ENCODE measurements around the gene ASB8.
"Not testable (repeated sequence)": the region's sequence is repeated elsewhere in the genome, so short reads cannot be mapped to it uniquely, and the experiment has no call there.

ASB8 gene

DNA sequence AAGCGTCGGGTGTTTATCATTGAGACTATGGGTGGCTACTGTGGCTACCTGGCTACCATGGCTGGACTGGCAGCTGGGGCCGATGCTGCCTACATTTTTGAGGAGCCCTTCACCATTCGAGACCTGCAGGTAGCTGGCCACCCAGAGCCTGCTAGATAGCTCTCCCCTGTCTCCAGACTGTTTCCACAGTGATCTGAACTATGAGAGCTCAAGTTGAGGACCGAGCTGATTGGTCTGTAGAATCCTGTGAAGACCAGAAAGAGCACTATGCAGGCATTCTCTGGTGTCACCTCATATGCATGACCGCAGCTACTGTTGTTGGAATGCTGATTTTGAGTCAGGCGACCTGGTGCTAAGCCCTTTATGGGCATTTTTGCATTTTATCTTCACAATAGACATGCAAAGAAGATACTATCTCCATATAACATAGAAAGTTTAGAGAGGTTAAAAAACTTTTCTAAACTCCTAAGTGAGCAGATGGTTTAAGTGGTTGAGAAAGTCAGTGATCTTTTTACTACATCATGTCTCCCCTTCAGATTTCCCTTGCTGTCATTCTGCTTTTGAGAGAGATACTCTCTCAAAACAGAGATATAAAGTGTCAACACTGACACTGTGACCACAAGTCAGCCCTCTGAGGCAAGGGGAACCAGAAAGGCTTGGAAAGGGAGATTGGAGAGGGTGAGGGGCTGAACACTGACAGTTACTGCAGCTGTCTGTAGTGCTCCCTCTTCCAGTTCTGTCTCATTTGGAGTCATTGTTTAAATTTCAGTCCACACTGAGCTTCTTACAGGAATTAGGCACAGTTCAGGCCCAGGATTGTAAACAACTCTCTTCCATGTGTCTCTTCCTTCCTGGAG is 14.3 kb downstream of the ASB8 start:
- no peak for DNase-seq (ENCODE audit: low read depth in 1 of 2, low spot score in 1 of 2)

DNA sequence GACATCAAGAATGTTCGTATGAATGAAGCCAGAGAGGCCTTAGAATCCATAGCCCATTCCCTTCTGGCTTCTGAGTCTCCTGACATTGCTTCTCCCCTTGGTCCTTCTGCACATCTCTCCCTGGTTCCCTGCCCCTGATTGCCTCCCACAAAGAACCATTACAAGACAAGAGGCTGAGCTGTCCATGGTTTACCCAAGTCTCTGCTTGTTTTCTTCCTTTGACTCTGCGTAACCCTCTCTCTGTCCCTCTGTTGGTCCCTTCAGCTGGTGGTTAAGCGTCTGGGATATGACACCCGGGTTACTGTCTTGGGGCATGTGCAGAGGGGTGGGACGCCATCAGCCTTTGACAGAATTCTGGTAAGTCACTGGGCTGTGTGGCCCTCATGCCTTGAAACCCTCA is 22.3 kb downstream of the ASB8 start:
- no peak for DNase-seq (ENCODE audit: low read depth in 1 of 2, low spot score in 1 of 2)

DNA sequence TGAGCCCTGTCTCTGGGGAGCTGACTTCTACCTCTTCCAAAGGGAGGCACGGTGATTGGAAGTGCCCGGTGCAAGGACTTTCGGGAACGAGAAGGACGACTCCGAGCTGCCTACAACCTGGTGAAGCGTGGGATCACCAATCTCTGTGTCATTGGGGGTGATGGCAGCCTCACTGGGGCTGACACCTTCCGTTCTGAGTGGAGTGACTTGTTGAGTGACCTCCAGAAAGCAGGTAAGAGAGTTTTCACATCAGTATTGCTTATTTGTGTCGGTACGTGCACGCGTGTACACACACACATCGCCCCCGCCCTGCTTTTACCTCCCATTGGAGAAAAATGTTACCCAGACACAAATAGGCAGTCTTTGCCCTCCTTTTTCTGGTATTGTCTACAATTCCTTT is 24.5 kb downstream of the ASB8 start:
- DNase-seq (ENCODE audit: low read depth in 1 of 2, low spot score in 1 of 2), result no peak

DNA sequence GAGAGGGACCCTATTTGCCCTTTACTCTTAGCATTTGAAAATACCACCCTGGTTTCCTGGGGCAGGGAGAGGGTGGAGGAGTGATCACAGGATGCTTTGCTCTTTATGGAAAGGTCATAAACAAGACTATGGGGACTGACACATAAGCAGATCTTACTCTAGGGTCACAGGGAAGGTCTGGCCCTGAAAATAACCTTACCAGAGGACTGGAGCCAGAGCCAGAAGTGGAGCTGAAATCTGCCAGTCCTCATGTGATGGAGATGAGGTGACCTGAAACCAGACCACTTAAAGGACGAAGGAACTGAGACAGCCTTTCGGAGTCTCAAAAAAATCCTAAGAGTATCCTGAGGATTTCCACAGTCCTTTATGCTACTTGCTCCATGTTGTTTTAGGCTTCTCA is 25.8 kb downstream of the ASB8 start:
- no peak for DNase-seq (ENCODE audit: low read depth in 1 of 2, low spot score in 1 of 2)

DNA sequence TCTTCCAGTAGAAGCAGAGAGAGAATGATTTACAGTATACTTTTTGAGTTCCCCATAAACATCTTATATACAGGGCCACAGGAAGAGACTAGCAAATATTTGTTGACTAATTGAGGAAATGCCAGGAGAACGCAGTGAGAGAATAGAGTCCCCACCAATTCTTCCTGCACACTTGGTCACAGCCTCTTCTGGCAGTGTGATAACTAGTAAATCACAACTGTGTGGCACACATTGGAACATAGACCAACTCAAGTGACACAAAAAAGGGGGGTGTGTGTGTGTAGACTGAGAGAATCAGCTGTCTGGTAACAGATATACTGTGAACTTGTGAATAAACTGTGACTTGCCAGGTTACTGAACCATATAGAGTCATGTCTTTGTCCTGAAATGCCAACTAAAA is 27.9 kb downstream of the ASB8 start:
- DNase-seq (ENCODE audit: low read depth in 1 of 2, low spot score in 1 of 2), result no peak

DNA sequence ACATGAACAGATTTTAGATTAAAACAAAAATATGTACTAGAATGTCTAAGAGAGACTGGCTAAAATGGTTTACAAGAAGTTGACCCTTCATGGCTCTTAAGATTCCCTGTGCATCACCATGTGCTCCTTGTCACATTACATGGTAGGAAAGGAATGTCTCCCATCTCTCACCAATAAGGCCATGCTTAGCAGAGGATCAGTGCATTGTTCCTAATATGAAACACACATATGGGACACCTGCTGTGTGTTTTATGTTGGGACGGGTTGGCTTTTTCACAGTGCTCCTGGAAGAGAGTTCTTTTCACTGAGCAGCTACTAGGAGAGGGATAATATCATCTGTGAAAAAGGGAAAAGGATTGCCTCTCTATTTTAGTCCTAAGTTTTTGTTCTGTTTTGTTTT is 28.5 kb downstream of the ASB8 start:
- DNase-seq (ENCODE audit: low read depth in 1 of 2, low spot score in 1 of 2), result no peak

DNA sequence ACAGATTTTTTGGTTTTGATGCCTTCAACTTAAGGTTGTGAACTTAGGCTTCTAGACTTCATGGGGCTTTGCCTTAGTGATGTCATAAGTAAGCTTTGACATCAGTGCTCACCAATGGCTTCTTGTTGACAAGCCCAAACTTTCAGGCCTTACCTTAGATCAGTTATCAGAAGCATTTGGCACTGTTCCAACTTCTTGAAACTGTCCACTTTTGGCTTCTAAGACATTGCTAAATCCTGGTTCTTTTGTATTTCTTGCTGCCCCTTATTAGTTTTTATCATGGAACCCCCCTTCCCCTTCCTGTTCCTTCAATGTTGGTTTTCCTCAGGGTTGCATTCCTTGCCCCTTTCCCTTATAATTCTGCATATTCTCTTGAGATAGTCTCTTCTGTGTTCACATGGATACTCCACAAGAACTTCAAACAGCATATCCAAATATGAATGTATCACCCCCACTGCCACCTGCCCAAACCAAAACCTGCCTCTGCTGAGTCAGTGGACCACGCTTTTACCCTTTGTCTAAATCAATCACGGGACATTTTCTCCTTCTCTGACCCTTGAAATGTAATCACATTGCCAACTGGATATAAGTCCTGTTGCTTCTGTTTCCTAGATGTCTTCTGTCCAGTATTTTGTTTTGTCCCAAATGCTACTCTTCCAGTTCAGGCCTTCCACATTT is 30.2 kb downstream of the ASB8 start:
- DNase-seq (ENCODE audit: low read depth in 1 of 2, low spot score in 1 of 2), result no peak

DNA sequence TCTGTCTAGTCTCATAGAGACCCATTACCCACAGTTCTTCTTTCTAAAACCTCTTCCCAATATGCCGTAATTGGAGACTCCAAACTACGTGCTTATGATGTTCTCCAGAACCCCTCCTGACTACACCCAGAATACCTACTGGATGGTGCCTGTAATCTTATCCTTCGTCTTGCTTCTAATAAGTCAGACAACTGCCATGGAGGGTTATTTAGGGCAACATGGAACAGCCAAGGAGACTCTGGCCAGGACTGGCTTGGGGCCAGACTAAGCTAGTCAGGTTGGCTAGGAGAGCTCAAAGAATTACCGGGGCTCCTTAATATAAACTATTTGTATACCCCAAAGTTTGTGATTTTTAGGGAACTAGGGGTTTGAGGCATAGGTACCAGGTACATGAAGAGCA is 31.3 kb downstream of the ASB8 start:
- no peak for DNase-seq (ENCODE audit: low read depth in 1 of 2, low spot score in 1 of 2)

DNA sequence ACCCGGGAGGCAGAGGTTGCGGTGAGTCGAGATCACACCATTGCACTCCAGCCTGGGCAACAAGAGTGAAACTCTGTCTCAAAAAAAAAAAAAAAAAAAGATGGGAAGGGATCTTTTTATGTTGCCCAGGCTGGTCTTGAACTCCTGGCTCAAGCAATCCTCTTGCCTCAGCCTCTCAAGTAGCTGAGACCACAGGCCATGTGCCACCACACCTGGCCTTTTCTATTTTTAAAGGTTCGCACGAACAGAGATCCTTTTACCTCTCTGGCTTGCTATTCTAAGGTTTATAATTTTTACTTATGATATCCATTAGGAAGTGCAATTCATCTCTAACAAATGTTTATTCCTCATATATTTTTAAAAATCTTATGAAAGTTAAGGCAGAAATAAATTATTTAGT is 31.8 kb downstream of the ASB8 start:
- not testable (repeated sequence) for DNase-seq (ENCODE audit: low read depth in 1 of 2, low spot score in 1 of 2)

DNA sequence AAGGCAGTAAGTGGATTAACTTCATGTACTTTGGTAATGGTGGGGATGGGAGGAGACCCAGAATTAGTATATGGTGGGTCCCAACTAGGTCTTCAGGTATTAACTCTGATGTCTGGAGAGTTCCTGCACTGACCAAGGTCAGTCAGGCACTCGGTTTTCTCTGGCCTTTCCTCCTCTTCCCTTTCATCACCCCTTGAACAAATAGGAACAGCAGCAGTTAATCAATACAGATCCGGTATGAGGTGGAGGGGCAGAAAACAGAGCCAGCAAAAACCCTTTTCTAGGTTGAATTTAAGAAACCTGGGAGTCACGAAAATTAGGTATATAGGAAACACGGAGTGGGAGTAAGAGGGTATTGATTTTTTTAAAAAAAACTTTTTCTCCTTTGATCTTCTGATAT is 34.1 kb downstream of the ASB8 start:
- no peak for DNase-seq (ENCODE audit: low read depth in 1 of 2, low spot score in 1 of 2)

DNA sequence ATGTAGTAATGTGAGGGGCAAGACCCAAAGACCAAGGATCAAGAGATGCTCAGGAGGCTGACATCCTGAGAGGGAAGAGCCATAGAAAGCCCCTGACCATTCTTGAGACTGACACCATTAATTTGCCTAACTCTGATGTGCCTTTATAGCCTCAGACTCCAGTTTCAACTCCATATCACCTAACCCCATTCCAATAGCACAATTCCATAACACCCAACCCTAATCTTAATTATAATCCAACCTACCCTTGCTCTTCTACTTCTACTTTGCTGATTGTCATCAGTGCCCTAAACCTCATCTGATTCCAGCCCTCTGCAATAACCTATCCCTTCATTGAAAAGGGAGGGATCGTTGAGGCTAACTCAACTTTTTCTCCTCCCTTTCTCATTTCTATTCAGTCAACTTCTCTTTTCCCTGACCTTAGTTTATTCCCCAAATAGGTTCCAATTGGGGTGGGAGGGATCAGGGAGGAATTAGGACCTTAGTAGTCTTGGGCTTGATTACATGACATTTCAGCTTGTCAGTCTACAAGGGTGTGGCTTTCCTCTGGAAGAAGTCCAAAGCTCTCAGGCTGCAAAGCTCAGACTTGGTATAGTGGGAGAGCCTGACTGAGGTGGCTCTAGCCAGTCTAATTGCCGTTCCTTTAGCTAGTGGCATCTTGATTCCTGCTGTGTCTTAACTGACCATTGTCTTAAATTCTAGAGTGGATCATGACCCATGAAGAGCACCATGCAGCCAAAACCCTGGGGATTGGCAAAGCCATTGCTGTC is 35.1 kb downstream of the ASB8 start:
- DNase-seq (ENCODE audit: low read depth in 1 of 2, low spot score in 1 of 2), result no peak

DNA sequence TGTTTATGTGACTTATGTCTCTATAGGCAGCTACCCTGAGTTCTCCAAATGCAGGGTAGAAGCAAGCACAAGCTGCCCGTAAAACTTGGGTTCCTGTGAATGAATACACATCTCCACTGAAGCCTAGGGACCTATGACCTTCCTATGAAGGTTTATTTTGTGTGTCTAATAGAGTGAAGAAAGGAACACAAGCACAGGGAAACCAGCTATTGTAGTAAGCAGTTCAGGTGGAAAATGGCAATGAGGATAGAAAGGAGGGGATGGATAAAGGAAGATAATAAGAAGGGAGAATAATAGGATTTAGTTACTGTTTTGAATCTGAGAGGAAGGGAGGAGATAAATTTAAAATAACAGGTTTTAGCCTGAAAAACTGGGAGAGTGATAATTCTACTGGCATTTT is 35.8 kb downstream of the ASB8 start:
- no peak for DNase-seq (ENCODE audit: low read depth in 1 of 2, low spot score in 1 of 2)

DNA sequence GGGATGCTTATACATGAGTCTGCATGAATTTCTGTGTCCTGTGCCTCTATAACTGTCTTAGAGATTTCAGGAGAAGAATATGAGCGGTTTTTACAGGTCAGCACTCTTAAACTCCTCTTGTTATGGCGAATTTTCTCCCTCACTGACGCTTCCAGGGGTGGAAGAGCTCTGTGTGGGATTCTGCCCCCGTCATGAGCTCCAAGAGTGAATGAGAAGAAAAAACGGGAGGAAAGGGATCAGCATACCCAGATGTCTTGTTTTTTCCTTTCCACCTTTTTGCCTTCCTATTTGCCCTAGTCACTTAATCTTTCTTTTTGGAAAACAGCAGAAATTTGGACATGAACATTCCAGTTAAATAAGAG is 37.5 kb downstream of the ASB8 start:
- no peak for DNase-seq (ENCODE audit: low read depth in 1 of 2, low spot score in 1 of 2)

DNA sequence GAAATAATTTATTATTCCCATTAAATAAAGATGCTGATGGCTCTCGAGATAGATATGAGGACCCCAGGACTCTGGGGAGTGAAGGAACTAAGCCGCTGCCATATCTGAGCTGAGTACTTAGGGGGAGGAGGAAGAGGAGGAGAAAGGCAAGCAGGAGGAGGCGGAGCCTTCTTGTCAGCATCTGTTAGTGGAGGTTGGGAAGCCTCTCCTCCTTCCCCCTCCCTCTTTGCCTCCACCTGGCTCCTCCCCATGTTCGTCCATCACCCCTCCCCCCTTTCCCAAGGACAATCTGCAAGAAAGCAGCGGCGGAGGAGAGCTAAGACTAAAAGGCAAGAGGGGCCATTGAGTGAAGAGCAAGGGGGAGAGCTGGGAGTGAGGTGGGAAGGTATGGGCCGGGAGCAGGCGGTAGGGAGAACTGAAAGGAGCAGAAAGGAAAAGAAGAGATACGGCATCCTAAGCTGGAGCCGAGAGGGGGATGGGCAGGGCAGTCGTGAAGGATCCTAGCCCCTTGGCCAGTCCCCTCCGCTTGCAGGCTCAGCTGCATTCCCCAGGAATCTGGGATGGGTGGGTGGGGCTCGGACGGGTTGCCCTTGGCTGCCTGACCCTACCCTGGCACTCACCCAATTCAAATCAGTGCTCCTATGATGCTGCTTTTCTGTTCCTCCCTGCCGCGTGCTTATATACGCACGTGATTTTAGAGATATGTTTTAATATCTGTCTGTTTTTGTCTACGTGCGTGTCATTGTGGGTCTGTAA is 38.1 kb downstream of the ASB8 start, which contains the start of gene PFKM:
TSS of gene PFKM (plus strand) at position 287 of the 756 bp plus-strand sequence. CDS start 3,411 bp downstream, outside the sequence.
- peak; percentile 22 to 33 for DNase-seq (ENCODE audit: low read depth in 1 of 2, low spot score in 1 of 2)

DNA sequence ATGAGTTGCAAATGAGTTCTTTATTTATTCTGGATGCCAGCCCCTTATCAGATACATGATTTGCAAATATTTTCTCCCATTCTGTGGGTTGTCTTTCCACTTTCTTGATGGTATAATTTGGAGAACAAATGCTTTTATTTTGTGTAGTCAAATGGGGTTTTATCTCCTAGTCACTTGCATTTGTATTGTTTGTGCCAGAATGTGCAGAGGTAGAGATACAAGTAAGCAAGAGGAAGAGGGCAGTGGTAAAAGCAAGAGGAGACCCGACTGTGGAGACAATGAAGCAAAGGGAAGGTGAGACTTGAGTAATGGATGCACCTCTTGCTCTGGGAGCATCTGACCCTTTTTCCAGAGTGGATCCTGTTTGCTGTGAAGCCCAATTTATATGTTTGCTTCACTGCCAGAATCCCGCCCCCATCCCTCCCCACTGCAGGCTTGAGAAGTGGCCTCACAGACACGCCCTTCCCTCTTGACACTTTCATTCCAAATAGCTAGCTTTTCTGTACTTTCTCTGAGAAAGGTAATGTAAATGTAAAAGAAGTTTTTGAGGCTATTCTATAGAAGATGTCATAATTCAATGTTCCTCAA is 38.9 kb downstream of the ASB8 start:
- DNase-seq (ENCODE audit: low read depth in 1 of 2, low spot score in 1 of 2), result no peak

DNA sequence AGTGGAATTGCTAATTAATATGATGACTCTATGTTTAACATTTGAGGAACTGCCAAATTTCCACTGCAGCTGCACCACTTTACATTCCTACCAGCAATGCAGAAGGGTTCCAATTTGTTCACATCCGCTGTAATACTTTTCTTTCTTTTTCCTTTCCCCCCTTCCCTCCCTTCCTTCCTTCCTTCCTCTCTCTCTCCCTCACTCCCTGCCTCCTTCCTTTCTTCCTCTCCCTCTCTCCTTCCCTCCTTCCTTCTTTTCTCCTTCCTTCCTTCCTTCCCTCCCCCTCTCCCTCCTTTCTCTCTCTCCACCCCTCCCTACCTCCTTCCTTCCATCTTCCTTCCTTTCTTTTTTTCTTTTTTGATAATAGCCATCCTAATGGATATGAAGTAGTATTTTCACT is 41.4 kb downstream of the ASB8 start:
- no peak for DNase-seq (ENCODE audit: low read depth in 1 of 2, low spot score in 1 of 2)

DNA sequence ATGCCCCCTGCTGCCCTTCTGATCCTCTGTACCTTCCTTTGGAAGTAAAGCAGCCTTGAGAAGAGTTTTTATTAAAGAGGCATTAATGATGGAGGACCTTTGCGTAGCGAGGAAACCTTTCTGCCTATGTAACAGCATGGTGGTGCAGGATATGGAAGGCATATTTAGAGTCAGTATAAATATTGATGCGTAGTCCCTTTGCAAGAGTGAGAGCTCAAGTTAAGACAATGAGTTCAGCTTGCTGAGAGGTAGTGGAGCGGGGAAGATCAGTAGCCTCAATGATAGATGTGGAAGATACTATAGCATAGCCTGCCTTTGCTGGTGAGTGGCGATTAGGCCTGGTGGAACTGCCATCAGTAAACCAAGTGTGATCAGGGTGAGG is 46.0 kb downstream of the ASB8 start:
- not testable (repeated sequence) for DNase-seq (ENCODE audit: low read depth in 1 of 2, low spot score in 1 of 2)

DNA sequence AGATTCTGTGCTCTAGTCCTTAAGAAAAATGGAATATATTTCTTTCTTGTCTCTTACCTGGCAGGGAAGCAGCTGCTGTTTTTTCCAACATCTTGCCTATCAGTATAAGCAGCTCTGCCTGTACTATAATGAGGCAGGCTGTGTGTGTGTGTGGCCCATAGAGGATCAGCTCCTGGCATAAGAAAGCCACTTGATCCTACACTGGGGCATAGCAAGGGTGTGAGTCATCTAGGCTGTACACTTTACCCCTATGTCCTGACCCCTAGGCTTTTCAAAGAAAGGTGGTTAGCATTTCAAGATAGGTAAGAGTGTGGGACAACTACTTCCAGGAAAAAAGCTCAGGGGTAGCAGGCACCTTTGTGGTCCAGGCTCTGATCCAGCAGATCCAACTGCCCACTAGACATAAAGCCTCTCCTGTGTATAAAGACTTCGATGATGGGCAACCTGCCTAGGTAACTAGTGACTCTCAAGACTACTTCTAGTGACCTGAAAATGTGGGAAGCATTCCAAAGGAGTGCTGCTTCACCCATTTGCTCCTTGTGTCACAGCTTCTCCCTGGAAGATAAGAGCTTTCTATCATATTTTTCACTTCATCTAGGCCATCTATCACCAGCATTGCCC is 46.5 kb downstream of the ASB8 start:
- DNase-seq (ENCODE audit: low read depth in 1 of 2, low spot score in 1 of 2), result no peak

DNA sequence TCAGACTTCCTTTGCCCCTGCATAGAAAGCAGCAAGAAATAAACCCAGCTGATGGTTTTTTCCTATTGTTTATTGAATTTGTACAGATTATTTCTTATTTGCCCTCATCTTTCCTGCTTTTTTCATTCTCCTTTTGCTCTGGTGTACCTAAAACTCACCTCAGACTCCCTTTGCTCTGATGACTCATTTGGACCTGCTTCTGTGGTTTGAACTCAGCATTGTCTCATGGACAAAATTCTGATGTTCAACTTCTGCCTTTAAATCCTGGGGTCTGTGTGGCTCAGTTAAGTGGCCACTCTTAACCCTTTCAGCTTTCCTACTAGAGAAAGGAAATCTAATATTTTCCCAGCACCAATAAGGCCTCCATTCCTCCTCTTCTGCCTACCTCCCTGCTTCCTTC is 47.9 kb downstream of the ASB8 start:
- DNase-seq (ENCODE audit: low read depth in 1 of 2, low spot score in 1 of 2), result no peak

Measured in stimulated activated CD4-positive, alpha-beta T cell treated with anti-CD3 and anti-CD28 coated beads, Interleukin-15, amount 100 ng/mL, for 1 hour (primary cell).